Parathyroid adenoma (tissue), 2 donors: ENCODE results near the gene CCDC47.

Experiments used
- H2AFZ ChIP-seq: fragments of 300-600 bp; sonication (generic); one replicate; pipeline ENCODE4 v1.7.0; 2017; ENCODE audit warnings: antibody characterized with exemption, mild to moderate bottlenecking
- H3K27ac ChIP-seq: fragments of 300-600 bp; sonication (generic); one replicate; pipeline ENCODE4 v1.7.0; 2017
- H3K27me3 ChIP-seq: fragments of 300-600 bp; sonication (generic); one replicate; pipeline ENCODE4 v1.7.0; 2017; ENCODE audit warnings: low read length; ENCODE audit not compliant: control insufficient read depth, insufficient read depth
- H3K36me3 ChIP-seq: fragments of 300-600 bp; sonication (generic); one replicate; pipeline ENCODE4 v1.7.0; 2017; ENCODE audit warnings: low read length; ENCODE audit not compliant: control insufficient read depth, insufficient read depth
- H3K4me1 ChIP-seq: fragments of 300-600 bp; sonication (generic); one replicate; pipeline ENCODE4 v1.7.0; 2017; ENCODE audit warnings: control low read depth
- H3K4me2 ChIP-seq: fragments of 300-600 bp; sonication (generic); one replicate; pipeline ENCODE4 v1.7.0; 2017; ENCODE audit warnings: low read length
- H3K4me3 ChIP-seq: fragments of 300-600 bp; sonication (generic); one replicate; pipeline ENCODE4 v1.7.0; 2017; ENCODE audit warnings: low read depth, low read length
- H3K79me2 ChIP-seq: fragments of 300-600 bp; sonication (generic); one replicate; pipeline ENCODE4 v1.7.0; 2017; ENCODE audit warnings: control low read depth
- H3K9ac ChIP-seq: fragments of 300-600 bp; sonication (generic); one replicate; pipeline ENCODE4 v1.7.0; 2017; ENCODE audit warnings: mild to moderate bottlenecking
- H3K9me3 ChIP-seq: fragments of 300-600 bp; sonication (generic); one replicate; pipeline ENCODE4 v1.7.0; 2017; ENCODE audit warnings: low read length; ENCODE audit not compliant: control insufficient read depth
- CTCF ChIP-seq: fragments of 300-600 bp; sonication (generic); IDR thresholded peaks from one replicate; pipeline ENCODE4 v1.7.0; 2017; ENCODE audit warnings: antibody characterized with exemption, mild to moderate bottlenecking
- donor health status: primary hyperparathyroidism.

The CCDC47 gene

GRCh38 chr17:63816123-63816522, 42.7 kb upstream of the CCDC47 start:
- Histone ChIP-seq H3K4me1 (no peaks in the 10 kb centered on the region), H3K79me2 (no peaks in the 10 kb centered on the region), H2AFZ (no peak overlapping the region), H3K4me2 (no peak overlapping the region), H3K27me3 (no peaks in the 10 kb centered on the region), H3K9ac (no peak overlapping the region), H3K36me3 (no peaks in the 10 kb centered on the region), H3K9me3 (no peaks in the 10 kb centered on the region), H3K27ac (no peak overlapping the region), H3K4me3 (no peak overlapping the region)
- no peak for TF ChIP-seq CTCF

- no peaks in the 10 kb centered on the region for H3K36me3 ChIP-seq
- no peak for TF ChIP-seq CTCF
These were observed 36.6 kb upstream of the CCDC47 start for GRCh38 chr17:63809970-63810369.

GRCh38 chr17:63805591-63805990, 32.2 kb upstream of the CCDC47 start:
- Histone ChIP-seq H3K4me3 (no peak overlapping the region), H3K4me2 (no peak overlapping the region), H3K36me3 (no peaks in the 10 kb centered on the region), H2AFZ (no peak overlapping the region), H3K9ac (no peak overlapping the region), H3K27me3 (no peaks in the 10 kb centered on the region), H3K27ac (no peak overlapping the region), H3K79me2 (peaks cover 2% of the 10 kb centered on the region), H3K9me3 (no peaks in the 10 kb centered on the region), H3K4me1 (no peaks in the 10 kb centered on the region)
- no peak for TF ChIP-seq CTCF

More at GRCh38 chr17:63809970-63810369, 36.6 kb upstream of the CCDC47 start:
- no peaks in the 10 kb centered on the region for H3K4me1 ChIP-seq
- H3K4me3 ChIP-seq, result no peak overlapping the region
- H3K9me3 ChIP-seq, result no peaks in the 10 kb centered on the region
- no peak overlapping the region for H3K4me2 ChIP-seq
- no peak overlapping the region for H3K27ac ChIP-seq
- H3K27me3 ChIP-seq, result no peaks in the 10 kb centered on the region
- no peak overlapping the region for H3K9ac ChIP-seq
- H2AFZ ChIP-seq, result no peak overlapping the region
- H3K79me2 ChIP-seq, result no peaks in the 10 kb centered on the region

- no peak overlapping the region for H3K4me3 ChIP-seq
- H3K4me1 ChIP-seq, result no peaks in the 10 kb centered on the region
- no peak overlapping the region for H3K27ac ChIP-seq
- H3K9me3 ChIP-seq, result no peaks in the 10 kb centered on the region
- TF ChIP-seq CTCF, result no peak
- H3K27me3 ChIP-seq, result no peaks in the 10 kb centered on the region
- H3K4me2 ChIP-seq, result no peak overlapping the region
- no peaks in the 10 kb centered on the region for H3K36me3 ChIP-seq
- H3K9ac ChIP-seq, result no peak overlapping the region
- H3K79me2 ChIP-seq, result peaks cover 2% of the 10 kb centered on the region
- no peak overlapping the region for H2AFZ ChIP-seq
These were observed 30.9 kb upstream of the CCDC47 start for GRCh38 chr17:63804328-63804727.

- Histone ChIP-seq H3K9ac (no peak overlapping the region), H2AFZ (no peak overlapping the region), H3K79me2 (peaks cover 4% of the 10 kb centered on the region), H3K27me3 (no peaks in the 10 kb centered on the region), H3K9me3 (no peaks in the 10 kb centered on the region), H3K4me2 (no peak overlapping the region), H3K27ac (no peak overlapping the region), H3K4me1 (no peaks in the 10 kb centered on the region), H3K4me3 (no peak overlapping the region), H3K36me3 (no peaks in the 10 kb centered on the region)
- no peak for TF ChIP-seq CTCF
These were observed 27.4 kb upstream of the CCDC47 start for GRCh38 chr17:63800783-63801182.
